ENCODE results near the gene GDF7.

DNA sequence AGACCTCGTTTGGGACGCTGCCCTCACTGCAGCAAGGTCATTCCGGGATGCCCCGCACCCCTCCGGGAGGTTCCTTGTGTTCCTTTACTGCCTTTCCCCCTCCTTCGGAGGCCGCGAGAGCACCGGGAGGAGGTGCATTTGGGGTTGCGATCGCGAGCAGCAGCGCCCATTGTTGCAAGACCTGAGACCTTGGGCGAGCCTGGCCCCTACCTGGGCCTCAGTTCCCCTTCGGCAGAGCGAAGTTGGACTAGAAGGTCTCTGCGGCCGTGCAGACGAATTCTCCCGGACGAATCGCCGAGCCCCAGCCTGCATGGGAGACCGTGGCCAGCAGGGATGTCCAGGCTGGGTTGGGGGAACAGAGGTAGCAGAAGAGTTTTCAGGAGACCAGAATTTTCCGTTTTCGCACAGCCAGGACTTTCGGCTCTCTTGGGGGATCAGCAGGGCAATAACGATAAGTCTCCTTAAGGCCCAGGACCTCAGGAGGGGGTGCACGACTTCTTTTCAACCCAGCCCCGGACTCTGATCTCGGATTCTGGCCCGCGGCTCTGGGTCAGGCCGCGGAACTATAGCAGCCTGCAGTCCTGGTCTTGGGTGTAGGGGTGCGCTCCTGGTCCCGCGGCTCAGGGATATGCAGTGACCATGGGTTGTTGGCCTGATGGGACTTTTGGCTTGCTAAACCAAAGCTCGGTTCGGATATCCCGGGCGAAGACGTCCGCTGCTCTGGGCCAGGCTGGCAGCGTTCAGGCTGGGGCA lies 2.8 kb downstream of the GDF7 start:
- TF ChIP-seq, protein P1, sequence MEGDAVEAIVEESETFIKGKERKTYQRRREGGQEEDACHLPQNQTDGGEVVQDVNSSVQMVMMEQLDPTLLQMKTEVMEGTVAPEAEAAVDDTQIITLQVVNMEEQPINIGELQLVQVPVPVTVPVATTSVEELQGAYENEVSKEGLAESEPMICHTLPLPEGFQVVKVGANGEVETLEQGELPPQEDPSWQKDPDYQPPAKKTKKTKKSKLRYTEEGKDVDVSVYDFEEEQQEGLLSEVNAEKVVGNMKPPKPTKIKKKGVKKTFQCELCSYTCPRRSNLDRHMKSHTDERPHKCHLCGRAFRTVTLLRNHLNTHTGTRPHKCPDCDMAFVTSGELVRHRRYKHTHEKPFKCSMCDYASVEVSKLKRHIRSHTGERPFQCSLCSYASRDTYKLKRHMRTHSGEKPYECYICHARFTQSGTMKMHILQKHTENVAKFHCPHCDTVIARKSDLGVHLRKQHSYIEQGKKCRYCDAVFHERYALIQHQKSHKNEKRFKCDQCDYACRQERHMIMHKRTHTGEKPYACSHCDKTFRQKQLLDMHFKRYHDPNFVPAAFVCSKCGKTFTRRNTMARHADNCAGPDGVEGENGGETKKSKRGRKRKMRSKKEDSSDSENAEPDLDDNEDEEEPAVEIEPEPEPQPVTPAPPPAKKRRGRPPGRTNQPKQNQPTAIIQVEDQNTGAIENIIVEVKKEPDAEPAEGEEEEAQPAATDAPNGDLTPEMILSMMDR (IDR thresholded peaks at IDR 0.05; ENCODE audit: low read depth, low read length, missing input control), result no peak
- no peak for TF ChIP-seq RAD21 (IDR thresholded peaks at IDR 0.05)
- TF ChIP-seq ATF3 (IDR thresholded peaks at IDR 0.05), result no peak
- no peak for TF ChIP-seq ZBTB33 (IDR thresholded peaks at IDR 0.05)
- no peak for TF ChIP-seq SP1 (IDR thresholded peaks at IDR 0.05)
- TF ChIP-seq JUND (IDR thresholded peaks at IDR 0.05), result no peak
- no peak for TF ChIP-seq TAF1 (conservative IDR thresholded peaks at IDR 0.05)
- no peak for TF ChIP-seq YY1 (IDR thresholded peaks at IDR 0.05)
- TF ChIP-seq, protein P2, sequence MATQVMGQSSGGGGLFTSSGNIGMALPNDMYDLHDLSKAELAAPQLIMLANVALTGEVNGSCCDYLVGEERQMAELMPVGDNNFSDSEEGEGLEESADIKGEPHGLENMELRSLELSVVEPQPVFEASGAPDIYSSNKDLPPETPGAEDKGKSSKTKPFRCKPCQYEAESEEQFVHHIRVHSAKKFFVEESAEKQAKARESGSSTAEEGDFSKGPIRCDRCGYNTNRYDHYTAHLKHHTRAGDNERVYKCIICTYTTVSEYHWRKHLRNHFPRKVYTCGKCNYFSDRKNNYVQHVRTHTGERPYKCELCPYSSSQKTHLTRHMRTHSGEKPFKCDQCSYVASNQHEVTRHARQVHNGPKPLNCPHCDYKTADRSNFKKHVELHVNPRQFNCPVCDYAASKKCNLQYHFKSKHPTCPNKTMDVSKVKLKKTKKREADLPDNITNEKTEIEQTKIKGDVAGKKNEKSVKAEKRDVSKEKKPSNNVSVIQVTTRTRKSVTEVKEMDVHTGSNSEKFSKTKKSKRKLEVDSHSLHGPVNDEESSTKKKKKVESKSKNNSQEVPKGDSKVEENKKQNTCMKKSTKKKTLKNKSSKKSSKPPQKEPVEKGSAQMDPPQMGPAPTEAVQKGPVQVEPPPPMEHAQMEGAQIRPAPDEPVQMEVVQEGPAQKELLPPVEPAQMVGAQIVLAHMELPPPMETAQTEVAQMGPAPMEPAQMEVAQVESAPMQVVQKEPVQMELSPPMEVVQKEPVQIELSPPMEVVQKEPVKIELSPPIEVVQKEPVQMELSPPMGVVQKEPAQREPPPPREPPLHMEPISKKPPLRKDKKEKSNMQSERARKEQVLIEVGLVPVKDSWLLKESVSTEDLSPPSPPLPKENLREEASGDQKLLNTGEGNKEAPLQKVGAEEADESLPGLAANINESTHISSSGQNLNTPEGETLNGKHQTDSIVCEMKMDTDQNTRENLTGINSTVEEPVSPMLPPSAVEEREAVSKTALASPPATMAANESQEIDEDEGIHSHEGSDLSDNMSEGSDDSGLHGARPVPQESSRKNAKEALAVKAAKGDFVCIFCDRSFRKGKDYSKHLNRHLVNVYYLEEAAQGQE (IDR thresholded peaks at IDR 0.05), result no peak
